Brain microvascular endothelial cell (primary cell): ENCODE measurements around the gene F5.

Source experiments
- DNase-seq: peaks from one replicate; pipeline ENCODE4 v3.0.0-alpha.2; 2020
- H3K27ac ChIP-seq: fragments of 250-450 bp; sonication (Bioruptor Pico); 2 replicates; pipeline ENCODE4 v1.5.1; 2020; ENCODE audit warnings: mild to moderate bottlenecking, moderate library complexity
- H3K27me3 ChIP-seq: fragments of 250-450 bp; sonication (Bioruptor Pico); replicated peaks from 2 replicates; pipeline ENCODE4 v1.5.1; 2020; ENCODE audit warnings: mild to moderate bottlenecking
- H3K36me3 ChIP-seq: fragments of 250-450 bp; sonication (Bioruptor Pico); replicated peaks from 2 replicates; pipeline ENCODE4 v1.5.1; 2020; ENCODE audit warnings: mild to moderate bottlenecking
- H3K4me3 ChIP-seq: 2 replicates; pipeline ENCODE4 v1.5.1; 2011; ENCODE audit warnings: low read depth, mild to moderate bottlenecking, control low read depth, low read length, moderate library complexity
- CTCF ChIP-seq: IDR thresholded peaks from 2 replicates; pipeline ENCODE4 v1.5.1; 2011; ENCODE audit warnings: low read depth, mild to moderate bottlenecking, moderate library complexity, low read length, control low read depth, inconsistent platforms; ENCODE audit errors: missing control alignments
- in situ Hi-C: cut with HindIII; loops from 2 replicates; pipeline ENCODE4 v1.10.0; 2017; ENCODE audit warnings: low sequenced_read_pairs, low pct_ligation_motif_present

Gene F5

GRCh38 chr1:169523904-169524303 lies 62.4 kb downstream of the F5 start:
- Histone ChIP-seq H3K36me3 (no peaks in the 10 kb centered on the region), H3K27ac (no peak overlapping the region), H3K4me3 (no peak overlapping the region), H3K27me3 (no peaks in the 10 kb centered on the region)
- in situ Hi-C loops, result no loop called here
- no peak for TF ChIP-seq CTCF
- DNase-seq, result no peak

GRCh38 chr1:169521226-169521625 lies 65.1 kb downstream of the F5 start:
- no peak for DNase-seq
- H3K4me3 ChIP-seq, result no peak overlapping the region
- H3K27me3 ChIP-seq, result no peaks in the 10 kb centered on the region
- no peak overlapping the region for H3K27ac ChIP-seq
- H3K36me3 ChIP-seq, result no peaks in the 10 kb centered on the region
- TF ChIP-seq CTCF, result no peak
- in situ Hi-C loops, result no loop called here

- no peak for DNase-seq
- in situ Hi-C loops, result no loop called here
- Histone ChIP-seq H3K27ac (no peak overlapping the region), H3K4me3 (no peak overlapping the region), H3K27me3 (no peaks in the 10 kb centered on the region), H3K36me3 (no peaks in the 10 kb centered on the region)
- TF ChIP-seq CTCF, result no peak
Measured at GRCh38 chr1:169517558-169518186, 68.6 kb downstream of the F5 start.

GRCh38 chr1:169515641-169516040 lies 70.6 kb downstream of the F5 start:
- in situ Hi-C loops, result no loop called here
- Histone ChIP-seq H3K27ac (no peak overlapping the region), H3K27me3 (no peaks in the 10 kb centered on the region), H3K4me3 (no peak overlapping the region), H3K36me3 (no peaks in the 10 kb centered on the region)
- DNase-seq, result no peak
- no peak for TF ChIP-seq CTCF

GRCh38 chr1:169514566-169515270 lies 71.6 kb downstream of the F5 start:
- Histone ChIP-seq H3K27ac (no peak overlapping the region), H3K36me3 (no peaks in the 10 kb centered on the region), H3K27me3 (no peaks in the 10 kb centered on the region), H3K4me3 (no peak overlapping the region)
- in situ Hi-C loops, result no loop called here
- no peak for TF ChIP-seq CTCF
- DNase-seq, result no peak
